ENCODE results near the gene TUBB1. TPM values are rescaled to one million over a fixed set of nuclear protein-coding genes. Genes with fewer than 3 reads are reported as not detected.

The TUBB1 gene
- total and polyA plus RNA-seq, 2 of the 13 experiments (the other 11 are each of a cell fraction or from before 2014, with no cell fraction given): 0.11 to 57.6 TPM

DNA sequence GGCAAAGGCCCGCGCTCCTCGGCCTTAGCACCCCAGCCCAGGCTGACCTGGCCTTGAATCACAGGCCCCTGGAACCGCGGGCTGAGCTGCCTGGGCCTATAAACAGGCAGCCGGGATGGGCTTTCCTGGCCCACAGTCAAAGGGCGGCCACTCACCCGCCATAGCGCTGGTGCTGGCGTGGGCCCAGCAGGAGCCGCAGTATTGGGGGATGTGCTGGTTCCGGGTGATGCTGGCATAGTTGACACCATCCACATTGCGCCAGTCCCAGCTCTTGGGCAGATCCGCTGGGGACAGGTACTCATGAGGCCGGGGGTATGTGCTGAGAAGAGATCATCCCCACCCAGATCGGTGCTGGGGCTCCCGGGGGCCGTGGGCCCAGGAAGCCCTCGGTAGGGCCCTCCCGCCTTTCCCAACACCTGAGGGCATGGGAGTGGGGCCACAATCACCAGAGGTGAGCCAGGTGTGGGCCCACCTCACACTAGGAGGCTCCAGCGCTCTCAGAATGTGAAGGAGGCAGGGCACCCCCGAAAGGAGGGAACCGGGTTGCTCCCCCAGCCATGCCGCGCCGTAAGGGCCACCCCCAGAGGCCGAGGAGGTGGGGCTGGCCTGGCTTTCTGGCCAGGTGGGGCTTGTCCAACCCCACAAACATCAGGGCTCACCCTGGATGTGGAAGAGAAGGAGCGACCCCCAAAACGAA lies 12.9 kb upstream of the TUBB1 start (continued):
- TF ChIP-seq KDM3A (CRISPR knock-in tag; IDR thresholded peaks at IDR 0.05; ENCODE audit: low read depth) (0 out of 2 replicates have a peak, but pooled peaks have one; percentile 43), CENPX (CRISPR knock-in tag; IDR thresholded peaks at IDR 0.05) (no peak), ZBTB39 (CRISPR knock-in tag; IDR thresholded peaks at IDR 0.05) (0 out of 2 replicates have a peak, but pooled peaks have one; percentile 49), RXRA (CRISPR knock-in tag; IDR thresholded peaks at IDR 0.05) (peak; percentile 78), THAP7 (CRISPR knock-in tag; IDR thresholded peaks at IDR 0.05) (no peak), KLF6 (CRISPR knock-in tag; IDR thresholded peaks at IDR 0.05) (no peak), SAFB2 (CRISPR knock-in tag; IDR thresholded peaks at IDR 0.05; ENCODE audit: borderline replicate concordance, low read depth) (0 out of 2 replicates have a peak, but pooled peaks have one; percentile 59), ZC3H4 (CRISPR knock-in tag; IDR thresholded peaks at IDR 0.05; ENCODE audit: borderline replicate concordance) (no peak), PAXIP1 (CRISPR knock-in tag; conservative IDR thresholded peaks at IDR 0.05) (0 out of 2 replicates have a peak, but pooled peaks have one; percentile 36), SAP130 (CRISPR knock-in tag; IDR thresholded peaks at IDR 0.05; ENCODE audit: low read depth) (peak; percentile 34; the same call in 1 of the 2 replicates), SRSF4 (IDR thresholded peaks at IDR 0.05; ENCODE audit: low read depth, low read length, poor library complexity, severe bottlenecking) (no peak), ZNF225 (CRISPR knock-in tag; IDR thresholded peaks at IDR 0.05) (peak; percentile 21; the same call in 1 of the 2 replicates), ZBTB7B (CRISPR knock-in tag; IDR thresholded peaks at IDR 0.05) (peak; percentile 73; the same call in 1 of the 2 replicates)
- TF ChIP-seq, protein P1, sequence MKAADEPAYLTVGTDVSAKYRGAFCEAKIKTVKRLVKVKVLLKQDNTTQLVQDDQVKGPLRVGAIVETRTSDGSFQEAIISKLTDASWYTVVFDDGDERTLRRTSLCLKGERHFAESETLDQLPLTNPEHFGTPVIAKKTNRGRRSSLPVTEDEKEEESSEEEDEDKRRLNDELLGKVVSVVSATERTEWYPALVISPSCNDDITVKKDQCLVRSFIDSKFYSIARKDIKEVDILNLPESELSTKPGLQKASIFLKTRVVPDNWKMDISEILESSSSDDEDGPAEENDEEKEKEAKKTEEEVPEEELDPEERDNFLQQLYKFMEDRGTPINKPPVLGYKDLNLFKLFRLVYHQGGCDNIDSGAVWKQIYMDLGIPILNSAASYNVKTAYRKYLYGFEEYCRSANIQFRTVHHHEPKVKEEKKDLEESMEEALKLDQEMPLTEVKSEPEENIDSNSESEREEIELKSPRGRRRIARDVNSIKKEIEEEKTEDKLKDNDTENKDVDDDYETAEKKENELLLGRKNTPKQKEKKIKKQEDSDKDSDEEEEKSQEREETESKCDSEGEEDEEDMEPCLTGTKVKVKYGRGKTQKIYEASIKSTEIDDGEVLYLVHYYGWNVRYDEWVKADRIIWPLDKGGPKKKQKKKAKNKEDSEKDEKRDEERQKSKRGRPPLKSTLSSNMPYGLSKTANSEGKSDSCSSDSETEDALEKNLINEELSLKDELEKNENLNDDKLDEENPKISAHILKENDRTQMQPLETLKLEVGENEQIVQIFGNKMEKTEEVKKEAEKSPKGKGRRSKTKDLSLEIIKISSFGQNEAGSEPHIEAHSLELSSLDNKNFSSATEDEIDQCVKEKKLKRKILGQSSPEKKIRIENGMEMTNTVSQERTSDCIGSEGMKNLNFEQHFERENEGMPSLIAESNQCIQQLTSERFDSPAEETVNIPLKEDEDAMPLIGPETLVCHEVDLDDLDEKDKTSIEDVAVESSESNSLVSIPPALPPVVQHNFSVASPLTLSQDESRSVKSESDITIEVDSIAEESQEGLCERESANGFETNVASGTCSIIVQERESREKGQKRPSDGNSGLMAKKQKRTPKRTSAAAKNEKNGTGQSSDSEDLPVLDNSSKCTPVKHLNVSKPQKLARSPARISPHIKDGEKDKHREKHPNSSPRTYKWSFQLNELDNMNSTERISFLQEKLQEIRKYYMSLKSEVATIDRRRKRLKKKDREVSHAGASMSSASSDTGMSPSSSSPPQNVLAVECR (CRISPR knock-in tag; IDR thresholded peaks at IDR 0.05; ENCODE audit: borderline replicate concordance): peak; percentile 39; the same call in 1 of the 2 replicates
- TF ChIP-seq, protein P2, sequence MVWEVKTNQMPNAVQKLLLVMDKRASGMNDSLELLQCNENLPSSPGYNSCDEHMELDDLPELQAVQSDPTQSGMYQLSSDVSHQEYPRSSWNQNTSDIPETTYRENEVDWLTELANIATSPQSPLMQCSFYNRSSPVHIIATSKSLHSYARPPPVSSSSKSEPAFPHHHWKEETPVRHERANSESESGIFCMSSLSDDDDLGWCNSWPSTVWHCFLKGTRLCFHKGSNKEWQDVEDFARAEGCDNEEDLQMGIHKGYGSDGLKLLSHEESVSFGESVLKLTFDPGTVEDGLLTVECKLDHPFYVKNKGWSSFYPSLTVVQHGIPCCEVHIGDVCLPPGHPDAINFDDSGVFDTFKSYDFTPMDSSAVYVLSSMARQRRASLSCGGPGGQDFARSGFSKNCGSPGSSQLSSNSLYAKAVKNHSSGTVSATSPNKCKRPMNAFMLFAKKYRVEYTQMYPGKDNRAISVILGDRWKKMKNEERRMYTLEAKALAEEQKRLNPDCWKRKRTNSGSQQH (CRISPR knock-in tag; IDR thresholded peaks at IDR 0.05; ENCODE audit: low read depth): no peak
